Gastroesophageal sphincter (tissue), 4 donors: ENCODE results near the gene IL24. TPM values are rescaled to one million over a fixed set of nuclear protein-coding genes. Genes with fewer than 3 reads are reported as not detected.

Experiments
- ATAC-seq: fragments of 150-250 bp; one replicate; pipeline ENCODE4 v1.9.1; 2016; ENCODE audit warnings: mild to moderate bottlenecking, moderate library complexity
- H3K27ac ChIP-seq, 4 donors: fragments of 200-600 bp; sonication (generic) in 3 of 4; 1 replicate in 3 of 4; 2 replicates in 1 of 4; pipeline ENCODE4 v1.5.1; 2016 to 2019
- H3K27me3 ChIP-seq: fragments of 200-600 bp; sonication (generic); one replicate; pipeline ENCODE4 v1.5.1; 2019
- H3K36me3 ChIP-seq, 2 donors: fragments of 200-600 bp; sonication (generic); one replicate each; pipeline ENCODE4 v1.5.1; 2019; ENCODE audit warnings: control low read depth in 1 of 2
- H3K4me1 ChIP-seq, 3 donors: fragments of 200-600 bp; sonication (generic); 1 replicate in 2 of 3; 2 replicates in 1 of 3; pipeline ENCODE4 v1.5.1; 2016 to 2019; ENCODE audit warnings: control low read depth in 2 of 3
- H3K4me3 ChIP-seq, 2 donors: fragments of 200-600 bp; sonication (generic); one replicate each; pipeline ENCODE4 v1.5.1; 2019; ENCODE audit warnings: mild to moderate bottlenecking in 1 of 2, moderate library complexity in 1 of 2
- H3K9me3 ChIP-seq, 3 donors: fragments of 200-600 bp; sonication (generic); one replicate each; pipeline ENCODE4 v1.5.1; 2017 to 2019; ENCODE audit warnings: control low read depth in 2 of 3
- EP300 ChIP-seq: sonication (generic); formaldehyde crosslinking; IDR thresholded peaks from one replicate; pipeline ENCODE4 v1.6.1; 2017; ENCODE audit warnings: antibody characterized with exemption, mild to moderate bottlenecking
- POLR2A ChIP-seq, 2 donors: fragments of 450-650 bp; IDR thresholded peaks; one replicate each; pipeline ENCODE4 v1.6.1; 2017; ENCODE audit warnings: antibody characterized with exemption in 2 of 2, mild to moderate bottlenecking in 2 of 2, moderate library complexity in 1 of 2
- POLR2AphosphoS5 ChIP-seq: sonication (generic); formaldehyde crosslinking; IDR thresholded peaks from one replicate; pipeline ENCODE4 v1.6.1; 2017; ENCODE audit warnings: antibody characterized with exemption
- WGBS, 2 donors: methylation state at CpG; one replicate each; pipeline ENCODE4 v1.1.5; 2018; ENCODE audit warnings: low coverage in 1 of 2; 5-methylcytosine and 5-hydroxymethylcytosine counted together
- total RNA-seq, 4 donors: library from RNA; depleted of rRNA; stranded (reverse); fragments of >200 nt; gene quantifications; one replicate each; pipeline ENCODE4 v1.1.0, GENCODE V29; 2016
- TF ChIP-seq, protein P1 (sequence below), 4 experiments: fragments of 200-600 bp in 2 of 4; fragments of 450-650 bp in 2 of 4; sonication (generic) in 1 of 4; IDR thresholded peaks; one replicate each; pipeline ENCODE4 v1.5.1; 2017 to 2019; ENCODE audit warnings: antibody characterized with exemption in 4 of 4, mild to moderate bottlenecking in 2 of 4, moderate library complexity in 2 of 4

IL24 gene
- total RNA-seq, 4 donors from 2014 or later: not detected

DNA sequence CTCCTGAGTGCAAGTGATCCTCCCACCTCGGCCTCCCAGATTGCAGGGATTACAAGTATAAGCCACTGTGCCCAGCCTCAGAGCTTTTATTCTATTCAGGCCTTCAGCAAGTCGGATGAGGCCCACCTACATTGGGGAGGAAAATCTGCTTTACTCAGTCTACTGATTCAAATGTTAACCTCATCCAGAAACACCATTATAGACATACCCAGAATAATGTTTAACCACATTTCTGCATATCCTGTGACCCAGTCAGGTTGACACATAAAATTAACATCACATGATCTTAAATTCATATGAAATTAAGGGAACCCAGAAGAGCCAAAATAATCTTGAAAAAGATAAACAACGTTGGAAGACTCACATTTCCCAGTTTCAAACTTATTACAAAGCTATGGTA, 16.9 kb upstream of the IL24 start:
- Histone ChIP-seq H3K27me3 (peaks cover 7% of the 10 kb centered on the region), H3K4me1 (no peaks in the 10 kb centered on the region), H3K27ac (no peak overlapping the region), H3K36me3 (no peaks in the 10 kb centered on the region), H3K9me3 (peaks cover 0 to 31% (median 0%) of the 10 kb centered on the region in 3 donors), H3K4me3 (no peak overlapping the region)
- 52 to 78% methylated on average over 1 to 3 of the region's 3 CpGs for WGBS, 2 donors
- no peak for ATAC-seq
- TF ChIP-seq, protein P1, sequence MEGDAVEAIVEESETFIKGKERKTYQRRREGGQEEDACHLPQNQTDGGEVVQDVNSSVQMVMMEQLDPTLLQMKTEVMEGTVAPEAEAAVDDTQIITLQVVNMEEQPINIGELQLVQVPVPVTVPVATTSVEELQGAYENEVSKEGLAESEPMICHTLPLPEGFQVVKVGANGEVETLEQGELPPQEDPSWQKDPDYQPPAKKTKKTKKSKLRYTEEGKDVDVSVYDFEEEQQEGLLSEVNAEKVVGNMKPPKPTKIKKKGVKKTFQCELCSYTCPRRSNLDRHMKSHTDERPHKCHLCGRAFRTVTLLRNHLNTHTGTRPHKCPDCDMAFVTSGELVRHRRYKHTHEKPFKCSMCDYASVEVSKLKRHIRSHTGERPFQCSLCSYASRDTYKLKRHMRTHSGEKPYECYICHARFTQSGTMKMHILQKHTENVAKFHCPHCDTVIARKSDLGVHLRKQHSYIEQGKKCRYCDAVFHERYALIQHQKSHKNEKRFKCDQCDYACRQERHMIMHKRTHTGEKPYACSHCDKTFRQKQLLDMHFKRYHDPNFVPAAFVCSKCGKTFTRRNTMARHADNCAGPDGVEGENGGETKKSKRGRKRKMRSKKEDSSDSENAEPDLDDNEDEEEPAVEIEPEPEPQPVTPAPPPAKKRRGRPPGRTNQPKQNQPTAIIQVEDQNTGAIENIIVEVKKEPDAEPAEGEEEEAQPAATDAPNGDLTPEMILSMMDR (IDR thresholded peaks at IDR 0.05): no peak
- no peak for TF ChIP-seq POLR2A (IDR thresholded peaks at IDR 0.05)
- no peak for TF ChIP-seq POLR2AphosphoS5
- no peak for TF ChIP-seq EP300

DNA sequence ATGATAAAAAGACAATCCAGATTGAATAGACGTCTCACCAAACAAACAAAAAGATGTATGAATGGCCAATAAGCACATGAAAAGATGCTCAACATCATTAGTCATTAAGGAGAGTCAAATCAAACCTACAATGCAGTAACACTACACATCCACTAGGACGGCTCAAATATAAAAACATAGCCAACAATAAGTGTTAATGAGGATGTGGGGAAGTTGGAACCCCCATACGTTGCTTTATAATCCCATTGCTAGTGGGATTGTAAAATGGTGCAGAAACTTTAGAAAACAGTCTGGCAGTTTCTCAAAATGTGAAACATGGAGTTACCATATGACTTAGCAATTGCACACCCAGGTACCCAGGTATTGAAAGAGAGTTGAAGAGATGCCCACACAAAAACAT, 14.7 kb upstream of the IL24 start:
- TF ChIP-seq POLR2A (IDR thresholded peaks at IDR 0.05): no peak
- no peak for TF ChIP-seq POLR2AphosphoS5
- no peak for TF ChIP-seq EP300
- TF ChIP-seq, protein P1 (IDR thresholded peaks at IDR 0.05): no peak
- Histone ChIP-seq H3K27me3 (peaks cover 7% of the 10 kb centered on the region), H3K9me3 (peaks cover 0 to 13% (median 0%) of the 10 kb centered on the region in 3 donors), H3K4me1 (no peaks in the 10 kb centered on the region), H3K4me3 (no peak overlapping the region), H3K27ac (no peak overlapping the region), H3K36me3 (no peaks in the 10 kb centered on the region)
- 63 to 67% methylated on average over 3 of the region's 3 CpGs for WGBS, 2 donors
- no peak for ATAC-seq

DNA sequence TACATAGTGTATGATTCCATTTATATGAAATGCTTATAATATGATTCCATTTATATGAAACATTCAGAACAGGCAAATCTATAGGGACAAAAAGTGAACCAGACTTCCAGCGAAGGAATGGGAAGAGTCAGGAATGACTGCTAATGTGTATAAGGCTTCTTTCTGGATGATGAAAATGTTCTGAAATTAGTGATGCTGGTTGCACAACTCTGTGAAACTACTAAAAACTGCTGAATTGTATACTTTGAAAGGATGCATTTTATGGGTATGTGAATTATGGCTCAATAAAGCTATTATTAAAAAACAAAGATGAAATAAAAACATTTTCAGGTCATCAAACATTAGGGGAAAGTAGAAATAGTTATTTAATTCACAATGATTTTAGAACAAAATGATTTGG, 14.1 kb upstream of the IL24 start:
- 88 to 100% methylated on average over 1 of the region's 1 CpG for WGBS, 2 donors
- no peak for ATAC-seq
- TF ChIP-seq POLR2AphosphoS5: no peak
- no peak for TF ChIP-seq POLR2A (IDR thresholded peaks at IDR 0.05)
- TF ChIP-seq EP300: no peak
- TF ChIP-seq, protein P1 (IDR thresholded peaks at IDR 0.05): no peak

DNA sequence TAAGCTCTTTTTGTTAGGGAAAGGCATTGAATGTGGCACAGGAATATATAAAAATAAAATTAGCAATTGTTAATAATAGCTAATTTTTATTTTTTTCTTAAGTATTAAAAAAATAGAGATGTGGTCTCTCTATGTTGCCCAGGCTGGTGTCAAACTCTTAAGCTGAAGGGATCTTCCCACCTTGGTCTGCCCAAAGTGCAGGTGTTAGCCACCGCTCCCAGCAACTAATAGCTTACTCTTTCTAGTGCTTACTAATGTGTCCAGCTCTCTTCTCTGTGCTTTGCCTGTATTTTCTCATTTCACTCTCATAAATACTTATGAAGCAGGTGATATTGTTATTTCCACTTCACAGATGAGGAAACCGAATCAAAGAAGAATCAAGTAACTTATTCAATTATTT, 13.4 kb upstream of the IL24 start:
- no peaks in the 10 kb centered on the region for H3K36me3 ChIP-seq
- no peak for TF ChIP-seq POLR2A (IDR thresholded peaks at IDR 0.05)
- TF ChIP-seq EP300: no peak
- TF ChIP-seq POLR2AphosphoS5: no peak
- TF ChIP-seq, protein P1 (IDR thresholded peaks at IDR 0.05): no peak
- H3K4me1 ChIP-seq: no peaks in the 10 kb centered on the region
- peaks cover 7% of the 10 kb centered on the region for H3K27me3 ChIP-seq
- ATAC-seq: no peak
- no peak overlapping the region for H3K4me3 ChIP-seq
- H3K27ac ChIP-seq: no peak overlapping the region
- H3K9me3 ChIP-seq: no peaks in the 10 kb centered on the region
- WGBS, 2 donors: 75 to 79% methylated on average over 2 of the region's 2 CpGs

More for the DNA sequence above, 14.1 kb upstream of the IL24 start:
- H3K27ac ChIP-seq: no peak overlapping the region
- H3K27me3 ChIP-seq: peaks cover 7% of the 10 kb centered on the region
- H3K4me3 ChIP-seq: no peak overlapping the region
- no peaks in the 10 kb centered on the region for H3K36me3 ChIP-seq
- H3K9me3 ChIP-seq: peaks cover 0 to 7% (median 0%) of the 10 kb centered on the region in 3 donors
- no peaks in the 10 kb centered on the region for H3K4me1 ChIP-seq

DNA sequence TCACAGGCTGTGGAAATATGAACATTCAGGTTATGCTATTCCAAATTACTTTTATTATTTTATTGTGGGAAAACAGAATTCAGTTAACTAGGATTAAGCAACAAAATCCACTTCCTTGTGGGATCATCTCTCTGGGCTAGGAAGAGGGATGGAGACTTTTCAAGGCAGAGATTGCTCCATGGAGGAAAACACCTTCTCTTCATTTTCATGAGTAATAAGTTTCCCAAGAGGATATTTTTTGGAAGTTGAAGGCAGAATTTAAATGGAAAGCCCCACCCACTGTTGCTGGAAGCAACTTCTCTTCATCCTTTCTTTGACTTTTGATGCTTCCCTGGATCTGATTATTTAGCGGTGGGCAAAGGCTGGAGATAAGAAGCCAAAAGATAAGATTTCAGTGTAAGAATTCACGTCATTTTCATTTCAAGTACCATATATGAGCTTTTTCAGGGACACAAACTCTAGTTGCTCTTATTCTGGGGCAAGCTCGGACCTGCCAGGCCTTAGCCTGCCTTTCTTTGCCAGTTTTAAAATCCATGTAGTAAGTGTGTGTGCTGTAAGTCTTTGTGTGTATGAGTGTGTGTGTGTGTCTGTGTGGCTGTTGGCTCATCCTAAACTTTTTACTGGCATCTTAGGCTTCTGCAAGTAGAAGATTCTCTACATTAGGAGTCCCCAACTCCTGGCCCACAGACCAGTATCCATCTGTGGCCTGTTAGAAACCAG, 11.7 kb upstream of the IL24 start:
- no peak for ATAC-seq

More for the DNA sequence above, 11.7 kb upstream of the IL24 start:
- Histone ChIP-seq H3K9me3 (no peaks in the 10 kb centered on the region), H3K36me3 (no peaks in the 10 kb centered on the region), H3K27me3 (peaks cover 7% of the 10 kb centered on the region), H3K27ac (no peak overlapping the region), H3K4me1 (no peaks in the 10 kb centered on the region), H3K4me3 (no peak overlapping the region)
- TF ChIP-seq, protein P1 (IDR thresholded peaks at IDR 0.05): no peak
- TF ChIP-seq POLR2A (IDR thresholded peaks at IDR 0.05) (no peak), POLR2AphosphoS5 (no peak), EP300 (no peak)
- 60 to 61% methylated on average over 2 to 3 of the region's 3 CpGs for WGBS, 2 donors
